ENCODE data around the gene CAMK1D.

DNA sequence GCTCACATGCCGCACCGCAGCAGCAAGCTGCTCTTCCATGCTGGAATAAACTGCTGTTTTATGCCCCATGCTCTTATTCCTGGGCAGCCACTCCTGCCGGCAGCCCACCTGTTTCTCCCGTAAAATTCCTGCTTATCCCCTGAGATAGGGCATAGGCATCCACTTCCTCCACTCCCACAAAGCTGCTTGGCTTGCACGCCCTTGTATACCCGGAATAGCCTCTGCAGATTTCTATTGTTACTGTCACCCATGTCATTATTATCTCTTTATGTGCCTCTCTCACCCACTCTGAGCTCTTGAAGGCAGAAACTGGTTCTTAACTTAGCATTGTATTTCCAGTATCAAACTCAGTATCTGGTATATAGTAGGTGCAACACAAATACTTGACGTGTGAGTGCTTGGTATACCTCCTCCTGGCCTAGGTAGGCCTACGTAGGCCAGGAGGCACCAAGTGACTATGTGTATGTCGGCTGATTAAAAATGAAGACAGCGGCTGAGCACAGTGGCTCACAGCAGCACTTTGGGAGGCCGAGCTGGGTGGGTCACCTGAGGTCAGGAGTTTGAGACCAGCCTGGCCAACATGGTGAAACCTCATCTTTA, 458.8 kb downstream of the CAMK1D start:
- TF ChIP-seq EZH2 (IDR thresholded peaks at IDR 0.05; ENCODE audit: borderline replicate concordance, control insufficient read depth, low read depth, low read length) (no peak), RFX5 (IDR thresholded peaks at IDR 0.05; ENCODE audit: low read depth, low read length) (no peak), STAT1 (conservative IDR thresholded peaks at IDR 0.05) (no peak), POLR2AphosphoS5 (IDR thresholded peaks at IDR 0.05; ENCODE audit: low read length) (no peak), ESRRA (IDR thresholded peaks at IDR 0.05; ENCODE audit: low read length) (no peak), MXI1 (IDR thresholded peaks at IDR 0.05; ENCODE audit: low read depth, low read length) (no peak), HDAC2 (IDR thresholded peaks at IDR 0.05) (no peak), SP1 (IDR thresholded peaks at IDR 0.05; ENCODE audit: low read depth, low read length) (no peak)
- TF ChIP-seq, protein P1, sequence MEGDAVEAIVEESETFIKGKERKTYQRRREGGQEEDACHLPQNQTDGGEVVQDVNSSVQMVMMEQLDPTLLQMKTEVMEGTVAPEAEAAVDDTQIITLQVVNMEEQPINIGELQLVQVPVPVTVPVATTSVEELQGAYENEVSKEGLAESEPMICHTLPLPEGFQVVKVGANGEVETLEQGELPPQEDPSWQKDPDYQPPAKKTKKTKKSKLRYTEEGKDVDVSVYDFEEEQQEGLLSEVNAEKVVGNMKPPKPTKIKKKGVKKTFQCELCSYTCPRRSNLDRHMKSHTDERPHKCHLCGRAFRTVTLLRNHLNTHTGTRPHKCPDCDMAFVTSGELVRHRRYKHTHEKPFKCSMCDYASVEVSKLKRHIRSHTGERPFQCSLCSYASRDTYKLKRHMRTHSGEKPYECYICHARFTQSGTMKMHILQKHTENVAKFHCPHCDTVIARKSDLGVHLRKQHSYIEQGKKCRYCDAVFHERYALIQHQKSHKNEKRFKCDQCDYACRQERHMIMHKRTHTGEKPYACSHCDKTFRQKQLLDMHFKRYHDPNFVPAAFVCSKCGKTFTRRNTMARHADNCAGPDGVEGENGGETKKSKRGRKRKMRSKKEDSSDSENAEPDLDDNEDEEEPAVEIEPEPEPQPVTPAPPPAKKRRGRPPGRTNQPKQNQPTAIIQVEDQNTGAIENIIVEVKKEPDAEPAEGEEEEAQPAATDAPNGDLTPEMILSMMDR (IDR thresholded peaks at IDR 0.05 in 2 of 3, conservative IDR thresholded peaks at IDR 0.05 in 1 of 3; ENCODE audit: control insufficient read depth in 2 of 3, extremely low read depth in 1 of 3, insufficient read depth in 1 of 3, low read depth in 3 of 3, low read length in 3 of 3): no peak
- TF ChIP-seq, protein P2, sequence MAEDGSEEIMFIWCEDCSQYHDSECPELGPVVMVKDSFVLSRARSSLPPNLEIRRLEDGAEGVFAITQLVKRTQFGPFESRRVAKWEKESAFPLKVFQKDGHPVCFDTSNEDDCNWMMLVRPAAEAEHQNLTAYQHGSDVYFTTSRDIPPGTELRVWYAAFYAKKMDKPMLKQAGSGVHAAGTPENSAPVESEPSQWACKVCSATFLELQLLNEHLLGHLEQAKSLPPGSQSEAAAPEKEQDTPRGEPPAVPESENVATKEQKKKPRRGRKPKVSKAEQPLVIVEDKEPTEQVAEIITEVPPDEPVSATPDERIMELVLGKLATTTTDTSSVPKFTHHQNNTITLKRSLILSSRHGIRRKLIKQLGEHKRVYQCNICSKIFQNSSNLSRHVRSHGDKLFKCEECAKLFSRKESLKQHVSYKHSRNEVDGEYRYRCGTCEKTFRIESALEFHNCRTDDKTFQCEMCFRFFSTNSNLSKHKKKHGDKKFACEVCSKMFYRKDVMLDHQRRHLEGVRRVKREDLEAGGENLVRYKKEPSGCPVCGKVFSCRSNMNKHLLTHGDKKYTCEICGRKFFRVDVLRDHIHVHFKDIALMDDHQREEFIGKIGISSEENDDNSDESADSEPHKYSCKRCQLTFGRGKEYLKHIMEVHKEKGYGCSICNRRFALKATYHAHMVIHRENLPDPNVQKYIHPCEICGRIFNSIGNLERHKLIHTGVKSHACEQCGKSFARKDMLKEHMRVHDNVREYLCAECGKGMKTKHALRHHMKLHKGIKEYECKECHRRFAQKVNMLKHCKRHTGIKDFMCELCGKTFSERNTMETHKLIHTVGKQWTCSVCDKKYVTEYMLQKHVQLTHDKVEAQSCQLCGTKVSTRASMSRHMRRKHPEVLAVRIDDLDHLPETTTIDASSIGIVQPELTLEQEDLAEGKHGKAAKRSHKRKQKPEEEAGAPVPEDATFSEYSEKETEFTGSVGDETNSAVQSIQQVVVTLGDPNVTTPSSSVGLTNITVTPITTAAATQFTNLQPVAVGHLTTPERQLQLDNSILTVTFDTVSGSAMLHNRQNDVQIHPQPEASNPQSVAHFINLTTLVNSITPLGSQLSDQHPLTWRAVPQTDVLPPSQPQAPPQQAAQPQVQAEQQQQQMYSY (CRISPR knock-in tag; IDR thresholded peaks at IDR 0.05): no peak
- TF ChIP-seq, protein P3, sequence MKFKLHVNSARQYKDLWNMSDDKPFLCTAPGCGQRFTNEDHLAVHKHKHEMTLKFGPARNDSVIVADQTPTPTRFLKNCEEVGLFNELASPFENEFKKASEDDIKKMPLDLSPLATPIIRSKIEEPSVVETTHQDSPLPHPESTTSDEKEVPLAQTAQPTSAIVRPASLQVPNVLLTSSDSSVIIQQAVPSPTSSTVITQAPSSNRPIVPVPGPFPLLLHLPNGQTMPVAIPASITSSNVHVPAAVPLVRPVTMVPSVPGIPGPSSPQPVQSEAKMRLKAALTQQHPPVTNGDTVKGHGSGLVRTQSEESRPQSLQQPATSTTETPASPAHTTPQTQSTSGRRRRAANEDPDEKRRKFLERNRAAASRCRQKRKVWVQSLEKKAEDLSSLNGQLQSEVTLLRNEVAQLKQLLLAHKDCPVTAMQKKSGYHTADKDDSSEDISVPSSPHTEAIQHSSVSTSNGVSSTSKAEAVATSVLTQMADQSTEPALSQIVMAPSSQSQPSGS (IDR thresholded peaks at IDR 0.05; ENCODE audit: low read length): no peak

Data from GM12878 (cell line).